Calu3 (cell line): ENCODE data around the gene MAEL. TPM values are rescaled to one million over a fixed set of nuclear protein-coding genes. Genes with fewer than 3 reads are reported as not detected.

Source experiments
- BruUV-seq: library from RNA; stranded (reverse); fragments of 400-500 nt; replicated peaks from 2 replicates; lab custom pipeline; 2021; lab: Mats Ljungman, UMichigan
- CTCF ChIA-PET: fragments of 300-600 bp; sonication (Branson Sonifier 250); formaldehyde crosslinking; loops from one replicate; lab custom pipeline; 2022; ENCODE audit warnings: antibody characterized with exemption; lab: Charles Lee
- DNase-seq: peaks from one replicate; pipeline ENCODE4 v3.0.0; 2022
- H3K27ac Mint-ChIP-seq: one replicate; pipeline ENCODE4 v1.8.0; 2022; ENCODE audit warnings: mixed read lengths; ENCODE audit not compliant: unreplicated experiment
- H3K27me3 Mint-ChIP-seq: one replicate; pipeline ENCODE4 v1.8.0; 2022; ENCODE audit warnings: mixed read lengths; ENCODE audit not compliant: unreplicated experiment
- H3K36me3 Mint-ChIP-seq: one replicate; pipeline ENCODE4 v1.8.0; 2022; ENCODE audit warnings: mild to moderate bottlenecking, moderate library complexity, mixed read lengths; ENCODE audit not compliant: insufficient read depth, unreplicated experiment
- H3K4me1 Mint-ChIP-seq: one replicate; pipeline ENCODE4 v1.8.0; 2022; ENCODE audit warnings: mild to moderate bottlenecking, low read depth, mixed read lengths; ENCODE audit not compliant: unreplicated experiment
- H3K4me3 Mint-ChIP-seq: one replicate; pipeline ENCODE4 v1.8.0; 2022; ENCODE audit warnings: mild to moderate bottlenecking, low read depth, moderate library complexity, mixed read lengths; ENCODE audit not compliant: unreplicated experiment
- H3K9me3 Mint-ChIP-seq: one replicate; pipeline ENCODE4 v1.8.0; 2022; ENCODE audit warnings: low read depth, mixed read lengths; ENCODE audit not compliant: unreplicated experiment
- intact Hi-C: fragments of 100-400 bp; cut with micrococcal nuclease; formaldehyde crosslinking; loops from one replicate; pipeline ENCODE4 v1.10.0; 2022; ENCODE audit not compliant: unreplicated experiment
- total RNA-seq: library from RNA; stranded (reverse); gene quantifications from 2 replicates; pipeline ENCODE4 v1.2.3, GENCODE V29; 2022
- TF ChIP-seq, protein P1 (sequence below): fragments of 200-600 bp; IDR thresholded peaks from one replicate; pipeline ENCODE4 v1.8.0; 2022; ENCODE audit warnings: antibody characterized with exemption; ENCODE audit not compliant: unreplicated experiment

MAEL gene
- total RNA-seq, 1 experiment from 2014 or later = not detected

- peaks cover 6% of the 10 kb centered on the region for H3K36me3 Mint-ChIP-seq
- no peaks in the 10 kb centered on the region for H3K9me3 Mint-ChIP-seq
- peaks cover 3% of the 10 kb centered on the region for H3K4me1 Mint-ChIP-seq
- intact Hi-C loops = loop anchor here (1.0 to 10.0 kb wide), 4 partner anchors 37 to 464 kb away; partner anchors contain the start of gene POU2F1
- CTCF ChIA-PET = no interaction called here
- no peak overlapping the region for H3K27ac Mint-ChIP-seq
- TF ChIP-seq, protein P1, sequence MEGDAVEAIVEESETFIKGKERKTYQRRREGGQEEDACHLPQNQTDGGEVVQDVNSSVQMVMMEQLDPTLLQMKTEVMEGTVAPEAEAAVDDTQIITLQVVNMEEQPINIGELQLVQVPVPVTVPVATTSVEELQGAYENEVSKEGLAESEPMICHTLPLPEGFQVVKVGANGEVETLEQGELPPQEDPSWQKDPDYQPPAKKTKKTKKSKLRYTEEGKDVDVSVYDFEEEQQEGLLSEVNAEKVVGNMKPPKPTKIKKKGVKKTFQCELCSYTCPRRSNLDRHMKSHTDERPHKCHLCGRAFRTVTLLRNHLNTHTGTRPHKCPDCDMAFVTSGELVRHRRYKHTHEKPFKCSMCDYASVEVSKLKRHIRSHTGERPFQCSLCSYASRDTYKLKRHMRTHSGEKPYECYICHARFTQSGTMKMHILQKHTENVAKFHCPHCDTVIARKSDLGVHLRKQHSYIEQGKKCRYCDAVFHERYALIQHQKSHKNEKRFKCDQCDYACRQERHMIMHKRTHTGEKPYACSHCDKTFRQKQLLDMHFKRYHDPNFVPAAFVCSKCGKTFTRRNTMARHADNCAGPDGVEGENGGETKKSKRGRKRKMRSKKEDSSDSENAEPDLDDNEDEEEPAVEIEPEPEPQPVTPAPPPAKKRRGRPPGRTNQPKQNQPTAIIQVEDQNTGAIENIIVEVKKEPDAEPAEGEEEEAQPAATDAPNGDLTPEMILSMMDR = no peak
- BruUV-seq = no TSS peak
- H3K27me3 Mint-ChIP-seq = no peaks in the 10 kb centered on the region
- DNase-seq = no peak
- no peak overlapping the region for H3K4me3 Mint-ChIP-seq
Measured at GRCh38 chr1:167067904-167068303, 78.8 kb downstream of the MAEL start.

- no TSS peak for BruUV-seq
- Mint-ChIP-seq H3K9me3 (no peaks in the 10 kb centered on the region), H3K36me3 (peaks cover 5% of the 10 kb centered on the region), H3K27ac (no peak overlapping the region), H3K4me1 (no peaks in the 10 kb centered on the region), H3K27me3 (no peaks in the 10 kb centered on the region), H3K4me3 (no peak overlapping the region)
- intact Hi-C loops = loop anchor here (5.0 to 10.0 kb wide), 2 partner anchors 276 to 464 kb away; no protein-coding TSS in a partner anchor
- TF ChIP-seq, protein P1 = no peak
- CTCF ChIA-PET = no interaction called here
- no peak for DNase-seq
Measured at GRCh38 chr1:167068761-167069160, 79.7 kb downstream of the MAEL start.

GRCh38 chr1:167071286-167071685, 82.2 kb downstream of the MAEL start:
- Mint-ChIP-seq H3K4me1 (peaks cover 14% of the 10 kb centered on the region), H3K36me3 (peaks cover 5% of the 10 kb centered on the region), H3K27me3 (no peaks in the 10 kb centered on the region), H3K4me3 (no peak overlapping the region), H3K27ac (no peak overlapping the region), H3K9me3 (peaks cover 3% of the 10 kb centered on the region)
- DNase-seq = no peak
- intact Hi-C loops = no loop called here
- CTCF ChIA-PET = no interaction called here
- TF ChIP-seq, protein P1 = no peak
- BruUV-seq = no TSS peak

Other genes with a start within 250 kb of the MAEL start
- gene POGK, start 149.8 kb upstream of the MAEL start, total RNA-seq = 69.9 and 80.2 TPM in 2 replicates
- gene TADA1, start 113.0 kb upstream of the MAEL start, total RNA-seq = 10.8 and 13.1 TPM in 2 replicates
- 0.91 and 1.9 TPM in 2 replicates for gene ILDR2, start 13.7 kb upstream of the MAEL start, total RNA-seq
- gene GPA33, start 101.1 kb downstream of the MAEL start, total RNA-seq = not detected in 2 replicates
- gene STYXL2, start 104.8 kb downstream of the MAEL start, total RNA-seq = not detected in 2 replicates
- gene POU2F1, start 231.6 kb downstream of the MAEL start, total RNA-seq = 25.3 and 25.4 TPM in 2 replicates